Measurements from ENCODE around the gene SRP19. TPM values are rescaled to one million over a fixed set of nuclear protein-coding genes. Genes with fewer than 3 reads are reported as not detected.
A peak's percentile ranks its signal among the peaks of the same experiment; 100 is the strongest.

Gene SRP19
- 10 to 100 TPM; 54.6 to 68.3 TPM for total RNA-seq

DNA sequence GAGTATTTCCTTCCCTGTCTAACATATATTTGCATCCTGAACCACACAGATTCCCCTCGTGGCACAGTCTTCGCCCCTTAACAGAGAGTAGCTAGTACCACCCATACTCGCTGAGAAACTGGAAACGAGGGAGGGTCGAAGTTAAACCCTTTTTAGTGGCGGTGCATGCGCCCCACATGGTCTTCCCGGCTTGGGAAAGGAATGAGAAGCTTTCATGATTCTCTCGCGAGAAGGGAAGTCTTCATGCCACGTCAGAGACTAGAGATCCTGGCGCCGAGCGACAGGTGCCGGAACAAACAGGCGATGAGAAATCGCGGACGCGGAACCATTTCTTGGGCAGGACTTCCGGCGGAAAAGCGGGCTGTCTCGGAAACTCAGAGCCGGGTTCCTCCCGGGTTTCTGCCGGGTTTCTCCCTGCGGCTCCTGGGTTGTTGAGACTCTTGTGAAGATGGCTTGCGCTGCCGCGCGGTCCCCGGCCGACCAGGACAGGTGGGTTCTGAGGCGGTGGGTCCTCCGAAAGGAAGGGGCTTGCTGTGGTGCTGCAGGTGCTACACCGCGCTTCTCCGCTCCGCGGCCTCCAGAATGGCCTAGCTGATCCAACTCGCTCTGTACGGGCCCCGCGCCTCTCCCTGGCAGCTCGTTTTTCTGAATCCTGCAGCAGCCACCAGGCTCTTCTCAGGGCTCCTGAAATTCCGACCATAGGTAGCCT, at the start of gene SRP19:
Gene SRP19 (plus strand): TSS at position 359 of the 709 bp plus-strand sequence. CDS start 90 bp downstream, at position 449.
- peaks cover 3% of the 10 kb centered on the region for H3K27me3 Mint-ChIP-seq
- DNase-seq = peak; percentile 93
- CTCF ChIA-PET = interaction anchor here (0.5 to 4.2 kb wide), 16 partner anchors 9 to 700 kb away, joined by 3 to 29 read pairs (median 3); no protein-coding TSS in a partner anchor

DNA sequence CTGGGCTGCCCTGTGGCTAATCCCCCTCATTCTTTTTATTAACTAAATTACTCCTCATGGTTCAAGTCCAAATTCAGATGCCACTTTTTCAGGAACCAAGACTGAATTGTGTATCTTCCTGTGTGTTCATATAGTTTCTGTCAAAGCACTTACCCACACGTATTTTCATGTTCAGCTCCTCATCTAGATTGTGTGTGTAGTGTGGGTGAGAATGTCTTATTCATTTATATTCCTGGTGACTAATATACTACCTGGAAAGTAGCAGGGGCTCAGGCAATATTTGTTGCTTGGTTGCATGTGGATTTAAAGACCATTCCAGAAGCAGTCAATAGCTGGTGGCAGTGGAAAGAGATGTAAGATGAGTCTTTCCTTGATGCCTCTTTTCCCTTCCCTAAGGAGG, 48.5 kb upstream of the SRP19 start:
- H3K27ac Mint-ChIP-seq = no peak overlapping the region
- H3K36me3 Mint-ChIP-seq (ENCODE audit: low read depth) = peaks cover 21% of the 10 kb centered on the region
- ChIA-PET CTCF (no interaction called here), POLR2A (no interaction called here)
- H3K9me3 Mint-ChIP-seq = no peaks in the 10 kb centered on the region
- no peaks in the 10 kb centered on the region for H3K27me3 Mint-ChIP-seq
- H3K4me1 Mint-ChIP-seq = no peaks in the 10 kb centered on the region
- no peak overlapping the region for H3K4me3 Mint-ChIP-seq
- DNase-seq = no peak

More for the DNA sequence above, at the start of gene SRP19:
- H3K4me3 Mint-ChIP-seq = peak within 1 kb of the TSS; percentile 95
- H3K27ac Mint-ChIP-seq = peak within 1 kb of the TSS; percentile 90
- no peaks in the 10 kb centered on the region for H3K9me3 Mint-ChIP-seq
- H3K4me1 Mint-ChIP-seq = peaks cover 42% of the 10 kb centered on the region
- peaks cover 30% of the 10 kb centered on the region for H3K36me3 Mint-ChIP-seq (ENCODE audit: low read depth)
- POLR2A ChIA-PET = interaction anchor here (0.6 to 2.4 kb wide), 30 partner anchors 9 to 443 kb away, joined by 3 to 26 read pairs (median 4); partner anchors contain the start of genes APC, DCP2, EPB41L4A and REEP5

DNA sequence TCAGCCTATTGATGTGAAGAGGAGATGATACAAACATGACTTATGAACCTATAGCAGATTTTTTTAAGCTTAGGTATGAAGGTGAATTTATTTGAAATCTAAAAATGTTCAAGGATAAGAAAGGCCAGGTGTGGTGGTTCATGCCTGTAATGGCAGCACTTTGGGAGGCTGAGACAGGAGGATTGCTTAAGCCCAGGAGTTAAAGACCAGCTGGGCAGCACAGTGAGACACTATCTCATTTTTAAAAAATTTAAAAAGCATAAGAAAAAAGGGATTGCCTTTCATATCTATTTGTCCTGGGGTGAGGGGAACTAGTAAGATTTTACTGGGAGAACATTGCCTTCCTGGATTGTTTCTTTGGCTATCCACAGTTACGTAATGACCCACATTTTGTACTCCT, 40.8 kb upstream of the SRP19 start:
- CTCF ChIA-PET = no interaction called here
- peaks cover 14% of the 10 kb centered on the region for H3K36me3 Mint-ChIP-seq (ENCODE audit: low read depth)
- H3K27me3 Mint-ChIP-seq = no peaks in the 10 kb centered on the region
- no peak overlapping the region for H3K27ac Mint-ChIP-seq
- H3K9me3 Mint-ChIP-seq = no peaks in the 10 kb centered on the region
- H3K4me3 Mint-ChIP-seq = no peak overlapping the region
- DNase-seq = no peak
- H3K4me1 Mint-ChIP-seq = no peaks in the 10 kb centered on the region
- POLR2A ChIA-PET = no interaction called here

DNA sequence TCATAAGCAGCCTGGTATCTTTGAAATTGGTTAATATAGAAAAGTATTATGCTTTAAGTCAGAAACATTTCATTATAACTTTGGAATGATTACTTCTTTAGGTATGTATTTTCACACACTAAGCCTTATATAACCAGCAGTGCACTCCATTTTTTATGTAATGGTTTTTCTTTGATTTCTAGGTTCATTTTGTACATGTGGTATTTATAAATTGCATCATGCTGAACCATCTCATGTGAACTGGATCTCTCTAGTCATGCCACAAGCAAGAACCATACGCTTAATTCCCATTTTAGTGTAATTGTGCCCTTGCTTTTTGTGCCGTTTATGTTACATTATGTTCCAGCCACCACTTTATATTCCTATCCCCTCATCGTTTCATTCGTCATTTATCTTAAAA, 38.6 kb upstream of the SRP19 start:
- H3K9me3 Mint-ChIP-seq = no peaks in the 10 kb centered on the region
- H3K27me3 Mint-ChIP-seq = no peaks in the 10 kb centered on the region
- peaks cover 10% of the 10 kb centered on the region for H3K36me3 Mint-ChIP-seq (ENCODE audit: low read depth)
- no peak overlapping the region for H3K27ac Mint-ChIP-seq
- POLR2A ChIA-PET = no interaction called here
- no peak overlapping the region for H3K4me3 Mint-ChIP-seq
- no peaks in the 10 kb centered on the region for H3K4me1 Mint-ChIP-seq
- CTCF ChIA-PET = interaction anchor here (1.2 kb wide), 1 partner anchor 26 kb away, joined by 5 read pairs; no protein-coding TSS in a partner anchor
- DNase-seq = no peak

DNA sequence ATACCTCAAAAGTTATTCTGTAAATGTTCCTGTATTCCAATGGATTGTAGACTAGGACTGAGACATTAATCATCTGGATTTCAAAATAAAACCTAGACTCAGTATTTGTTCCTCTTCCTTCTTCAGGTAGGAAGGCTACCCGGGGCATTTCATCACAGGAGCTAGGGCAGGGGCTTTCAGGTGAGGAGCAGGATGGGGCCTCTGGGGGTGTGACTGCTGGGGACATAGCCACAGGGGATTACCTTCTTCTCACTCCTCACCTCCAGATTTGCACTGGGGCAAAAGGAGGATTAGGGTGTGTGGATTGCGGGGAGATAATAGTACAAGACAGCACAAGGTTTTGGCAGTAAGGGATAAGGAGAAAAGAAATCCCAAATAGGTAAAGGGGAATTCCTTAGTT, 37.9 kb upstream of the SRP19 start:
- Mint-ChIP-seq H3K4me1 (no peaks in the 10 kb centered on the region), H3K27ac (no peak overlapping the region), H3K4me3 (no peak overlapping the region), H3K36me3 (ENCODE audit: low read depth) (peaks cover 10% of the 10 kb centered on the region), H3K27me3 (no peaks in the 10 kb centered on the region), H3K9me3 (no peaks in the 10 kb centered on the region)
- ChIA-PET CTCF (no interaction called here), POLR2A (no interaction called here)
- no peak for DNase-seq

DNA sequence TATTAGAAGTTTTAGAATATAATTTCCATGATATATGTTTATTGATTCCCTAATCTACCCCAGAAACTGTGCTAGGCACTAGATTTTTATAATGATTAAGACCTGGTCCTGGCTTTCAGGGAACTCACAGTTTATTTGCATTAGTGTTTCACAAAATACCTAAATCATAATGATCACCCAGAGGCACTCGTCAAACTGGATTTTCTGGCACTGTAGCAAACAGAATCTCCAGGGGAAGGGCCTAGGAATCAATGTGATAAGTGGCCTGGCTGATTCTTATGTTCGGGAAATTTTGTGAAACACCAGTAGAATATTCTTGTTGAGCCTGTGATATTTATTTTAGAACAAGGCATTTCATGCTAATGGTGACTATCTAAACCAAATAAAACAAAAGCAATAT, 37.4 kb upstream of the SRP19 start:
- Mint-ChIP-seq H3K9me3 (no peaks in the 10 kb centered on the region), H3K27ac (no peak overlapping the region), H3K4me3 (no peak overlapping the region), H3K4me1 (no peaks in the 10 kb centered on the region), H3K27me3 (no peaks in the 10 kb centered on the region), H3K36me3 (ENCODE audit: low read depth) (peaks cover 10% of the 10 kb centered on the region)
- ChIA-PET CTCF (no interaction called here), POLR2A (no interaction called here)
- DNase-seq = no peak

DNA sequence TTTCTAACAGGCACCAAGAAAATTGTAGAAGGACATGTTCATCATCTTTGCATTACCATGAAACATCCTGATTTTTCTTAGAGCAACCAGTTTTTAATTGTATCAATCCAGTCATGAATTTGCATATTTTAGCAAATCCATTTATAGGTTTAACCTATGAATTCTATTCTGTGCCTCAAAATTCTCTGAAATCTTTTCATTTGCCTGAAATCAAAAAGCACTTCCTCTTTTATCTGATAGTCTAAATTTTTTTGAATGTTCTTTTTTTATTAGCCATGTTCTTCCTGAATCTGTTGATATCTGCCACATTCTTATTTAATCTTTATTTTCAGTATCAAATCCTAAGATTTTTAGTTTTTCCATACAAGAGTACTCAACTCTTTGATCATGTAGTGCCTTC, 36.9 kb upstream of the SRP19 start:
- H3K9me3 Mint-ChIP-seq = no peaks in the 10 kb centered on the region
- H3K4me1 Mint-ChIP-seq = no peaks in the 10 kb centered on the region
- ChIA-PET CTCF (no interaction called here), POLR2A (no interaction called here)
- no peak overlapping the region for H3K4me3 Mint-ChIP-seq
- peaks cover 15% of the 10 kb centered on the region for H3K36me3 Mint-ChIP-seq (ENCODE audit: low read depth)
- H3K27ac Mint-ChIP-seq = no peak overlapping the region
- no peaks in the 10 kb centered on the region for H3K27me3 Mint-ChIP-seq
- no peak for DNase-seq

DNA sequence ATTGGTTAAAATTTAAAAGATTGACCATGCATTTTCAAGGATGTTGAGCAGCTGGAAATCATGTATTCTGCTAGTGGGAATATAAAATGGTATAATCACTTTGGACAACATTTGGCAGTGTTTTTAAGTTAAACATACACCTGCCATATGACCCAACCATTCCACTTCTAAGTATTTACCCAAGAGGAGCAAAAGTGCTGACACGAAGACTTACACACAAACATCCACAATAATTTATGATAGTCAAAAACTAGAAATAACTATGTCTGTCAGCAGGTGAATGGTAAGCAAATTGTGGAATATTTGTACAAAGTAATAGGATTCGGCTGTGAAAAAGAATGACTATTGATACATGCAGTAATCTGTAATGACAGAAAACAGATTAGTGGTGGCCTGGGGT, 30.7 kb upstream of the SRP19 start:
- Mint-ChIP-seq H3K4me3 (no peak overlapping the region), H3K4me1 (peaks cover 4% of the 10 kb centered on the region), H3K36me3 (ENCODE audit: low read depth) (peaks cover 28% of the 10 kb centered on the region), H3K27me3 (no peaks in the 10 kb centered on the region), H3K9me3 (no peaks in the 10 kb centered on the region), H3K27ac (no peak overlapping the region)
- no peak for DNase-seq
- POLR2A ChIA-PET = no interaction called here
- CTCF ChIA-PET = no interaction called here

DNA sequence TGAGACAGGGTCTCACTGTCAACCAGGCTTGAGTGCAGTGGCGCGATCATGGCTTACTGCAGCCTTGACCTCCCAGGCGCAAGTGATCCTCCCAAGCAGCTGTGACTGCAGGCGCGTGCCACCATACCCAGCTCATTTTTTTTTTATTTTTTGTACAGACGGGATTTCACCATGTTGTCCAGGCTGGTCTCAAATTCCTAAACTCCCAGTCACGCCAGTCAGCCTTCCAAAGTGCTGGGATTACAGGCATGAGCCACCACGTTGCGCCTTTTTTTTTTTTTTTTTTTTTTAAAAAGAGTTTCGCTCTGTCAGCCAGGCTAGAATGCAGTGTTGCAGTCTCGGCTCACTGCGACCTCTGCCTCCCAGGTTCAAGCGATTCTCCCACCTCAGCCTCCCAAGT, 27.1 kb upstream of the SRP19 start:
- Mint-ChIP-seq H3K4me3 (no peak overlapping the region), H3K4me1 (peaks cover 4% of the 10 kb centered on the region), H3K27me3 (no peaks in the 10 kb centered on the region), H3K36me3 (ENCODE audit: low read depth) (peaks cover 45% of the 10 kb centered on the region), H3K27ac (no peak overlapping the region), H3K9me3 (no peaks in the 10 kb centered on the region)
- ChIA-PET CTCF (interaction anchor here (0.7 to 6.6 kb wide), 2 partner anchors 14 to 30 kb away, joined by 4 to 23 read pairs; no protein-coding TSS in a partner anchor), POLR2A (no interaction called here)
- DNase-seq = no peak

DNA sequence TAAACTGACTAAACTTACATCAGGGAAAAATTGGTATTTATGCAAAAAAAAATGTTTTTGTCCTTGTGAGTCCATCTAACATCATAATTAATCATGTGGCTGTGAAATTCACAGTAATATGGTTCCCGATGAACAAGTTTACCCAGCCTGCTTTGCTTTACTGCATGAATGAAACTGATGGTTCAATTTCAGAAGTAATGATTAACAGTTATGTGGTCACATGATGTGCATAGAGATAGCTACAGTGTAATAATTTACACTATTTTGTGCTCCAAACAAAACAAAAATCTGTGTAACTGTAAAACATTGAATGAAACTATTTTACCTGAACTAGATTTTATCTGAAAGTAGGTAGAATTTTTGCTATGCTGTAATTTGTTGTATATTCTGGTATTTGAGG, 16.6 kb upstream of the SRP19 start:
- Mint-ChIP-seq H3K27me3 (no peaks in the 10 kb centered on the region), H3K36me3 (ENCODE audit: low read depth) (peaks cover 13% of the 10 kb centered on the region), H3K9me3 (no peaks in the 10 kb centered on the region), H3K27ac (no peak overlapping the region), H3K4me1 (peaks cover 3% of the 10 kb centered on the region), H3K4me3 (no peak overlapping the region)
- DNase-seq = no peak
- ChIA-PET POLR2A (interaction anchor here (1.5 kb wide), 1 partner anchor 16 kb away, joined by 4 read pairs; the partner anchor contains the start of gene SRP19), CTCF (no interaction called here)

DNA sequence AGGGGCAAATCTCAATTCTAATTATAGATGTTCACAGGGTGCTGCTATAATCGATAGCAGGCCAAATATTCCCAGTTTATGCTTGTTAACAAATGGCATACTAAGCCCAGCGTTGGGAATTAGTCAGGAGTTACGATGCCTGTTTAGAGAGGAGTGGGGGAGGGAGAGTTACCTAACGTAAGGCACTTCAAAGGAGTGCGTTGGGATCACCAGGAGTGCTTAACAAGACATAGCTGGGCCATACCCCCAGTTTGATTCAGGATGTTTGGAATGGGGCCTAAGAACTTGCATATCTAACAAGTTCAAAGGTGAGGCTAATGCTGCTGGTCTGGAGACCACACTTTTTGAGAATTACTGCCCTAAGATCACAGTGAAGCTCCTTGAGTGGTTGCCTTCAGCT, 14.5 kb upstream of the SRP19 start:
- CTCF ChIA-PET = no interaction called here
- H3K4me1 Mint-ChIP-seq = peaks cover 3% of the 10 kb centered on the region
- no peak for DNase-seq
- H3K9me3 Mint-ChIP-seq = no peaks in the 10 kb centered on the region
- POLR2A ChIA-PET = no interaction called here
- no peak overlapping the region for H3K27ac Mint-ChIP-seq
- peaks cover 5% of the 10 kb centered on the region for H3K27me3 Mint-ChIP-seq
- peaks cover 6% of the 10 kb centered on the region for H3K36me3 Mint-ChIP-seq (ENCODE audit: low read depth)
- H3K4me3 Mint-ChIP-seq = no peak overlapping the region

DNA sequence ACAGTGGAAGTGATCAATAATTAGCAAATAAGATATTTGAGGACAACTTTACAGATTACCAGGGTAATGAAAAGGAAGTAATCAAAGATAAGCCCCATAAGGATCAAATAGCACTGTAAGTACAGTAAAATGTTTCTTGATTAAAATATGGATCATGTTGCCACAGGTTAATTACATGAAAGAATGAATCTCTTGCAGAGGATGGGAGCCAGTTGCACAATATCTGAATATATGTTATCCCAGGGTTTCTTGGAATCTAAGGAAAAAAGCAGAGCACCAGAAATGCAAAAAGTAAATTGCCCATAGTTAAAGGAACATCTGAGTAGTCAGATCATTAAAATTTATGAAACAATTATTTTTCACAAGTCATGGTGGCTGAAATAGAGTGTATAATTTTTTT, 13.8 kb upstream of the SRP19 start:
- Mint-ChIP-seq H3K4me3 (no peak overlapping the region), H3K36me3 (ENCODE audit: low read depth) (peaks cover 6% of the 10 kb centered on the region), H3K9me3 (no peaks in the 10 kb centered on the region), H3K27me3 (peaks cover 7% of the 10 kb centered on the region), H3K4me1 (peaks cover 3% of the 10 kb centered on the region), H3K27ac (no peak overlapping the region)
- no peak for DNase-seq
- POLR2A ChIA-PET = no interaction called here
- CTCF ChIA-PET = no interaction called here

DNA sequence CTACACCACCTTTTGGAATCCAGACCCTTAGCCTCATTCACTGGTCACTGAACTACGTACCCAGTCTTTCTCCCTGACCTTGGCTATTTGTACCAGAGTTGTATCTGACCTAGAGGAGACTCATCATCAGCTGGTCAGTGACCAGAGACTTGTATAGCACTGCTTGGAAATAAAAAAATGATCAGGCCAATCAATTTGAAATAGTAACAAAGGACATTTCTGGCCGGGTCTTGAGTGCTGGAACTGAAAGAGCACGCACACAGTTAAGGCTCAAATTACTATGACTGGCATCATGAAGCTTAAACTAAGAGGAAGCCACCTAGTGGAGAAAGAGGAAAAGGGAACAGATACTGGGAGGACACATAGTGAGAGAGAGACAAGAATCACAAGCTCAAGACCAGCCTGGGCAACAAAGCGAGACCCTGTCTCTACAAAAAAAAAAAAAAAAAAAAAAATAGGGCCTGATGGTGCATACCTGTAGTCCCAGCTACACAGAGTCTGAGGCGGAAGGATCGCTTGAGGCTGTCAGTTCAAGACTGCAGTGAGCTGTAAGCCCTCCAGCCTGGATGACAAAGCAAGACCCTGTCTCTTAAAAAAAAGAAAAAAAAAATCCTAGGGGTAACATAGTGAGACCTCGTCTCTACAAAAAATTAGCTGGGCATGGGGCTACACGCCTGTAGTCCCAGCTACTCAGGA, 12.8 kb upstream of the SRP19 start:
- no peak for DNase-seq
- Mint-ChIP-seq H3K27ac (no peak overlapping the region), H3K9me3 (no peaks in the 10 kb centered on the region), H3K36me3 (ENCODE audit: low read depth) (peaks cover 3% of the 10 kb centered on the region), H3K4me1 (peaks cover 3% of the 10 kb centered on the region), H3K4me3 (no peak overlapping the region), H3K27me3 (peaks cover 11% of the 10 kb centered on the region)
- ChIA-PET POLR2A (interaction anchor here (1.1 to 1.2 kb wide), 2 partner anchors 13 to 74 kb away, joined by 6 to 8 read pairs; partner anchors contain the start of genes REEP5 and SRP19), CTCF (interaction anchor here (0.6 to 1.6 kb wide), 30 partner anchors 9 to 297 kb away, joined by 3 to 29 read pairs (median 4); partner anchors contain the start of genes DCP2, REEP5 and SRP19)
